Limb (tissue), 2 donors: ENCODE measurements around the gene JAM2.
"Not testable (repeated sequence)": the region's sequence is repeated elsewhere in the genome, so short reads cannot be mapped to it uniquely, and the experiment has no call there.

ENCODE experiments used
- DNase-seq, 2 donors: peaks; one replicate each; pipeline ENCODE4 v3.0.0-alpha.2; 2016; ENCODE audit errors: extremely low spot score in 2 of 2

The JAM2 gene

GRCh38 chr21:25714066-25714465 lies 75.0 kb downstream of the JAM2 start:
- DNase-seq: not testable (repeated sequence)

- DNase-seq: no peak
These were observed 78.6 kb downstream of the JAM2 start for GRCh38 chr21:25717491-25718147.

- no peak for DNase-seq
These were observed 82.9 kb downstream of the JAM2 start for GRCh38 chr21:25721987-25722386.

- no peak for DNase-seq
These were observed 83.6 kb downstream of the JAM2 start for GRCh38 chr21:25722631-25723030.

- no peak for DNase-seq
These were observed 93.2 kb downstream of the JAM2 start for GRCh38 chr21:25732091-25732760.

- peak in 1 of 2 donors; percentile 15 for DNase-seq
These were observed 95.0 kb downstream of the JAM2 start for GRCh38 chr21:25733859-25734653.

- no peak for DNase-seq
These were observed 95.5 kb downstream of the JAM2 start for GRCh38 chr21:25734654-25734903.

GRCh38 chr21:25734904-25735645 lies 96.0 kb downstream of the JAM2 start, which contains the start of the genes ATP5PF and GABPA:
Gene ATP5PF, minus strand, starts transcription at chr21:25734904. Its CDS starts 5,110 bp downstream, at chr21:25729794.
Gene GABPA, plus strand, starts transcription at chr21:25734972. Its CDS starts 6,627 bp downstream, at chr21:25741599.
- DNase-seq: peak; percentile 95 to 96

- peak; percentile 75 to 91 for DNase-seq
These were observed 96.9 kb downstream of the JAM2 start for GRCh38 chr21:25735646-25736597.

GRCh38 chr21:25737421-25737820 lies 98.4 kb downstream of the JAM2 start:
- DNase-seq: no peak

- DNase-seq: no peak
These were observed 103.8 kb downstream of the JAM2 start for GRCh38 chr21:25742900-25743299.

GRCh38 chr21:25744854-25745253 lies 105.8 kb downstream of the JAM2 start:
- no peak for DNase-seq

GRCh38 chr21:25750085-25750484 lies 111.0 kb downstream of the JAM2 start:
- DNase-seq: no peak

- DNase-seq: no peak
These were observed 113.4 kb downstream of the JAM2 start for GRCh38 chr21:25752416-25752815.

GRCh38 chr21:25756190-25756932 lies 117.3 kb downstream of the JAM2 start:
- no peak for DNase-seq

- DNase-seq: peak in 1 of 2 donors; percentile 18
These were observed 118.5 kb downstream of the JAM2 start for GRCh38 chr21:25757531-25757930.

- no peak for DNase-seq
These were observed 120.5 kb downstream of the JAM2 start for GRCh38 chr21:25759573-25759972.

GRCh38 chr21:25760061-25760460 lies 121.0 kb downstream of the JAM2 start:
- no peak for DNase-seq

- no peak for DNase-seq
These were observed 121.6 kb downstream of the JAM2 start for GRCh38 chr21:25760677-25761076.

- no peak for DNase-seq
These were observed 125.0 kb downstream of the JAM2 start for GRCh38 chr21:25764065-25764464.
